Erythroblast (primary cell): Measurements from ENCODE around the gene PDLIM4.

Experiments used
- DNase-seq, 2 experiments: peaks; one replicate each; lab custom pipeline; 2025; lab: John Stamatoyannopoulos, UW
- GATA1 ChIP-seq: IDR thresholded peaks from 2 replicates; pipeline ENCODE4 v1.6.1; 2011; ENCODE audit warnings: low read depth, mild to moderate bottlenecking, control low read depth, low read length, moderate library complexity
- POLR2A ChIP-seq: IDR thresholded peaks from 2 replicates; pipeline ENCODE4 v1.6.1; 2011; ENCODE audit warnings: mild to moderate bottlenecking, low read length

The PDLIM4 gene

DNA sequence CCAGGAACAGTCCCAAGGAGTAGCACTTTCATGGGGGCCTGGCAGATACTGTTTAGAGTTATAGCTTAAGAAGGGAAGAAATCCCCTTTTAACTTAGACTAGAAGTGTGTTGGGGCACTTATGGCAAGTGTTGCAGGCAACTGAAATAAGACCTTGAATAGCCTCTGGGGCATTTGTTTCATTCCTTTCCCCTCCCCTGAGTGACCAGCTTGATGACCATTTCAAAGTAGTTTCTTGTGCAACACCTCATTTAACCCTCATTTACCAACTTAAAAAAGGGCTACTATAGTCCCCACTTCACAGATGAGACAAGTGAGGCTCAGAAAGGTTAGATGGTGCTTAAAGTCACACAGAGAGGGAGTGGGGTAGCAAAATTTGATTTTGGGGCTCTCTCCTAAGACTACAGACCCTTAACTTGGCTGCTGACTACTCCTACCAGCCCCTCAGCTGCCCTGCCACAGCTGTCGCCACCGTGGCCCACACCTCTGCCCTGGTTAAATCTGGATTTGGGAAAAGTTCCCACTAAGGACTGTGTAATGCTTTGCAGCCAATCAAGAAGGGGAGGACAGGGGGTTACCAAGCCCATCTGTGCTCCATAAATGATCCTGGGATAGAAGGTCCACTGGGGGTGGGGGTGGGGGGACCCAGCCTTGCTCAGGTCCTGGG lies 5.5 kb downstream of the PDLIM4 start:
- DNase-seq, result no peak

DNA sequence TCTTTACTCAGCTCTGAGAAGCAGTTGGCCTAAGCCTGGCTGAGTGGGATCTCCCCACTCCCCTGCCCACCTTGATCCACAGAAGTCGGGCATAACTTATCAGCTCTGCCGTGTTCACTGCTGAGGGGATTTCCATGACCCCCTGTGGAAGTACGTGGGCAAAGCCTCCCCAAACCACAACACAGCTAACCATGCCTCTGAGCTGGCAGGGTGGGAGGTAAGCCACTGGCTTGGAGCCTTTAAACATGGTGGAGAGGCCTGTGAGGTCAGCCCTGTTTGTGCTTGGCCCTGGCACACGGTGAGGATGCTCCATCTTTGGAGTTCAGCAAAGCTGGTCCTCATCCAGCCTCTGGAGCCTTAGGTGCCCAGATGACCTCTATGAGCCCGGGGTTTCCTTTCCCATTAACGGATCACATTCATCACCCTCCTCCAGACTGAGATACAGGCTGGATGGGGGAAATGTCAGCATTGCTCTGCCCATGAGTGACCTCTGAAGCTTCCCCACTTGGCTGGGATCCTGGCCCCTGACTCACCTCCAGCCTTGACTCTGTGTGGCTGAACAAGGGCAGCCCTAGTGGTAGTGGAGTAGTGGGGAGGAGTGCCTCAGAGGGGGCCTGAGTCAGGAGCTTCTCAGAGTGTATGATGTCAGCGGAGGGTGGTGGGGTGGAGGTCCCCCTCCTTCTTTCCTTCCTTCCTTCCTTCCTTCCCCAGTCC lies 6.2 kb downstream of the PDLIM4 start:
- DNase-seq, result peak in 1 of 2 experiments; percentile 29
- TF ChIP-seq POLR2A (no peak), GATA1 (no peak)

More for the DNA sequence above, 5.5 kb downstream of the PDLIM4 start:
- TF ChIP-seq POLR2A (no peak), GATA1 (no peak)

DNA sequence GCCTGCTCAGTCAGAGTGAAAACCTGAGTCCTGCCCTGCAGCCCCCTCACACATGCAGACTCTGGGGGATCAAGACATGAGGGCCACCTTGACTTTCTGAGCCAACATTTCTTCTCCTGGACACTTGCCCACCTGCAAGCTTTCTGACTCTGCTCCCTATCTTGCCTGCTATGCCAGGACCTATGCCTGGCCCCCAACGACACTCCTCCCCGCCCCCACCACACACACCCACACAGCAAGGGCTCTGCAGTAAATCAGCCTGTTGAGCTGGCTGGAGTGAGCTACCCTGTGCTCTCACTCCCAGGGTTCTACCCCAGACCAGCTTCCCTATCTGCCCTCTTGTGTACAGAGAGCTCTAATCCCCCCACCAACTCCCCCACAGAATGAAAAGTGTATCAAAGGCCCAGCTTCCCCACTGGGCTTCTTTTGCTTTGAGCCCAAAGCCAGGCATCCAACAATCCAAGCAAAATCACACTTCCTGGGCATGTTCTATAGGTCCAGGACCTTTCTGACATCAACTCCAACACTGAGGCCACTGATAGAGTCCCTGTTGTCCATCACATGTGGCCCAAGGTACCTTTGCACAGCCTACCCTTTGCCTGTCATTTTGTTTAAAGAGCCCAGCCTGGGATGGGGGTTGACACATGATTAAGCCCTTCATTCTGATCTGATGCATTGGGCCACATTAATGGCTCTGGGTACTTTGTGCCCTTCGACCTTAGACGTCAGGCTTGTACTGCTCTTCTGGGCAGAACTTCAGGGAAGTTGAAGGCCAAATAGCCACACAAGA lies 7.2 kb downstream of the PDLIM4 start:
- DNase-seq, result no peak
- TF ChIP-seq GATA1 (no peak), POLR2A (no peak)

- TF ChIP-seq GATA1 (no peak), POLR2A (no peak)
- DNase-seq, result no peak
Measured at GRCh38 chr5:132265336-132266030, 8.0 kb downstream of the PDLIM4 start.

GRCh38 chr5:132266031-132266835 lies 8.7 kb downstream of the PDLIM4 start:
- TF ChIP-seq POLR2A, result no peak
- no peak for TF ChIP-seq GATA1
- DNase-seq, result no peak

- DNase-seq, result no peak
Measured at GRCh38 chr5:132266836-132267160, 9.3 kb downstream of the PDLIM4 start.

DNA sequence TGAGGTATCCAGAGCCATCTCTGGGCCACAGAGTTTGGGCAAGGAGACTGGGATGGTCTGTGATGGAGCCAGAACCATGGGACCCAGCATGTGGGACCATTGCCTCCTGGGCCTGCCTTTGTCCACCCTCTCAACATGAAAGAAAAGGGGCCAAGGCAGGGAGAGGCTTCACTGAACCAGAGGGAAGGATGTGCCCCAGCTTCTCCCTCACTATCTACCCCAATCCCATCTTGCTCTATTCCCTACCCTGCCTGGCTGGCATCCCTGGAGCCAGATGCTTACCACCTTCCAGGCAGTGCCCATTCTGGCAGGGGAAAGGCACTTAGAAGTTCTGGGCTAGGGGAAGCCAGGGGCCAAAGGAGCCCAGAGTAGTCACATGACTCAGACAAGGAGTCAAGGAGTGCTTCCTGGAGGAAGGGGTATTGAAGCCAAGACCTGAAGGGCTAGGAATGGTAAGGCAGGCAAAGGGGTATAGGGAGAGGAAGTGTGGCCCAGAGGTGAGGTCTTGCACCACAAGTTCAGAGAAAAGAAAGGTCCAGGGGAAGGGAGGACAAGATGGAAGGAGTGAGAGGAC lies 9.8 kb downstream of the PDLIM4 start:
- TF ChIP-seq GATA1 (no peak), POLR2A (no peak)
- no peak for DNase-seq

More at GRCh38 chr5:132266836-132267160, 9.3 kb downstream of the PDLIM4 start:
- TF ChIP-seq GATA1 (no peak), POLR2A (no peak)

DNA sequence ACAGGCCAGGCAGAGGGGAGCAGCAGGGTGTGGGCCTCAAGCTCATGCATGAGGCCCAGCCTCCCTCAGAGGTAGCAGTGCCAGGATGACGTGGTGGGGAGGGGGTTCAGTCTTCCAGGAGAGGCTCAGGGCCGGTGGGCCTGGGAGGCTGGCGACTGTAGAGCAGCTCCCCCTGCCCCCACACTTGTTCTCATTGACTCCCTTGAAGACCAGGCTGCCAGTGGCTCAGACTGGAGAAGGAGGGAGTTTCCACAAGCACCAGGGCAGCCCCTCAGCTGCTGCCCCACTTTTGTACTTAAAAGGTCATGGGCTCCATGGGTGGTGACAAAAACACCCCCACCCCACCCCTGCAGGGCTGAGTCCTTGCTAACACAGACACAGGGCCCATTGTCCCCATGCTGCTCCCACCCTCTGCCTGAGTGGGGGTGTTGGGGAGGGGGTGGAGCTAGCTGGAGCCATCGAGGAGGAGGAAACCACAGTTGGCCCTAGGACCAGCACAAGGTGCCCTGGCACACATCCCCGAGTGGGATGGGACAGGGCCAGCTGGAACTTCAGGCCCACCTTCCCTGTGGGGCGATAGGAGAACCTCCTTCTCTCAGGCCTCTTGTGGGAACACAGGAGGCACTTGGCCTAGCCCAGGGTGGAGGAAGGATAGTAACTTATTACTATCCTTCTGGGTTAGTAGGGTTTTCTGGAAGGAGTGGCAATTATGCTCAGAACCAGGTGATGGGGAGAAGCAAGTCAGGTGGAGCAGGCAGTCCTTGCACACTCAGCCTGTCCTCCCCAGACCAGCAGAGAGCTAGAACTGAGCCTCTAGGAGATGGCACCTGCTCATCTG lies 10.7 kb downstream of the PDLIM4 start:
- DNase-seq, result no peak
- TF ChIP-seq POLR2A (no peak), GATA1 (no peak)

GRCh38 chr5:132268769-132269551 lies 11.5 kb downstream of the PDLIM4 start:
- no peak for TF ChIP-seq POLR2A
- TF ChIP-seq GATA1, result no peak
- DNase-seq, result no peak

DNA sequence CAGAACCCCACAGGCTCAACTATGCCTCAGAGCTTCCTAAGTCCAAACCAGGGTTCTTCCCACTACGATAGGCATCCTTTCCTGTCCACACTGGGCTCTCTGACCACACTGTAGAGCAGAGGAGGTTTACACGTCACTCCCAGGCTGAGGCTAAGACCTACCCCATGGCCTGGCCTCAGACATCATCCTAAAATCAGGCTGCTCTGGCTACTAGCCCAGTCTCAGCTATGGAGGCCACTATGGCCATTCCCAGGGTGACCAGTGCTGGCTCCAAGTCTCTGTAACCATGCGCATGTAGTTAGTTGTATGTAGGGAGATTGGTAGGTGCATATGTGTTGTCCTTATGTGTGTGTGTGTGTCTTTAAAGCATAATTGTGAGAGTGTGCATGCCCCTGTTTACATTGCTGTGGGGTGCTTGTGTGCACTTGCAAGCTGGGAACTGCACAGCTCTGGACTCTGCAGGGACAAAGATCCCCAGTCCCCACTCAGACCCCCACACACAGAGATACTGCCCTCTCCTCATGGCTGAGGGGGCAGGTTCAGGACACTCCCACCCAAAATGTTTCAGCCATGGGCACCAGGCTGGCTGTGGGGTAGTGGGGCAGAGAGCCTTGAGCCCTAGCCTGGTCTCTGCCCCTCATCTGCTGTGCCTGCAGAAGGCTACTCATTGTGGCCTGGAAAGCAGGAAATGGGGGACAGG lies 12.3 kb downstream of the PDLIM4 start:
- DNase-seq, result no peak
- TF ChIP-seq POLR2A (no peak), GATA1 (no peak)

DNA sequence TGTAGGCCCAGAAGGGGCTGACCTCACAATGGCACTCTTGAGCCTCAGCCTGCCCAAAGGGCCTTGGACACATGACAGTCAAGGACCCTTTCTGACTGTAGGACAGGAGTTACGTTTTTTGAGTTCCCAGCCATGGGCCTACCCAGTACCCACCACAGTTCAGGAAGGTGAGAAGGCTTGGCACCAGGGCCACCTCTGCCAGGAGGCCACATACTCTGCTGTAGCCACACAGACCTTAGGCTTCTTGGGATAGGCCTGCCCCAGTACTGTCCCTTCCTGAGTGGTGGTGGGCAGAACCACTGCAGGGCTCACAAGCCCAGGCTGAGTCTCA lies 12.8 kb downstream of the PDLIM4 start:
- TF ChIP-seq POLR2A (no peak), GATA1 (no peak)
- no peak for DNase-seq
